ENCODE data around the gene PREX1. TPM values are rescaled to one million over a fixed set of nuclear protein-coding genes. Genes with fewer than 3 reads are reported as not detected.

The PREX1 gene
- total RNA-seq, 2 donors from 2014 or later, result 96.1 to 111 TPM

GRCh38 chr20:48703107-48703506 is 124.7 kb downstream of the PREX1 start:
- no peaks in the 10 kb centered on the region for H3K9me3 Mint-ChIP-seq
- peaks cover 45% of the 10 kb centered on the region for H3K4me1 Mint-ChIP-seq
- peaks cover 99% of the 10 kb centered on the region for H3K36me3 Mint-ChIP-seq (ENCODE audit: low read depth)
- ATAC-seq (replicated peaks), result no peak
- no peak overlapping the region for H3K4me3 Mint-ChIP-seq
- no peaks in the 10 kb centered on the region for H3K27me3 Mint-ChIP-seq
- no peak overlapping the region for H3K27ac Mint-ChIP-seq

GRCh38 chr20:48702455-48702913 is 125.3 kb downstream of the PREX1 start:
- no peak overlapping the region for H3K27ac Mint-ChIP-seq
- H3K4me3 Mint-ChIP-seq, result no peak overlapping the region
- H3K27me3 Mint-ChIP-seq, result no peaks in the 10 kb centered on the region
- peaks cover 99% of the 10 kb centered on the region for H3K36me3 Mint-ChIP-seq (ENCODE audit: low read depth)
- H3K9me3 Mint-ChIP-seq, result no peaks in the 10 kb centered on the region
- no peak for ATAC-seq (replicated peaks)
- H3K4me1 Mint-ChIP-seq, result peaks cover 43% of the 10 kb centered on the region

GRCh38 chr20:48701702-48702101 is 126.1 kb downstream of the PREX1 start:
- H3K4me3 Mint-ChIP-seq, result no peak overlapping the region
- no peaks in the 10 kb centered on the region for H3K9me3 Mint-ChIP-seq
- H3K27ac Mint-ChIP-seq, result peak overlapping the region; percentile 81
- no peaks in the 10 kb centered on the region for H3K27me3 Mint-ChIP-seq
- H3K36me3 Mint-ChIP-seq (ENCODE audit: low read depth), result peaks cover 99% of the 10 kb centered on the region
- H3K4me1 Mint-ChIP-seq, result peaks cover 36% of the 10 kb centered on the region
- ATAC-seq (replicated peaks), result no peak

- H3K9me3 Mint-ChIP-seq, result no peaks in the 10 kb centered on the region
- no peak overlapping the region for H3K4me3 Mint-ChIP-seq
- peak; percentile 39 for ATAC-seq (replicated peaks)
- peaks cover 28% of the 10 kb centered on the region for H3K4me1 Mint-ChIP-seq
- H3K27ac Mint-ChIP-seq, result peak overlapping the region; percentile 66
- H3K27me3 Mint-ChIP-seq, result no peaks in the 10 kb centered on the region
- H3K36me3 Mint-ChIP-seq (ENCODE audit: low read depth), result peaks cover 97% of the 10 kb centered on the region
These were observed 129.1 kb downstream of the PREX1 start for GRCh38 chr20:48698507-48699267.

GRCh38 chr20:48697845-48698491 is 129.8 kb downstream of the PREX1 start:
- H3K4me1 Mint-ChIP-seq, result peaks cover 28% of the 10 kb centered on the region
- peaks cover 95% of the 10 kb centered on the region for H3K36me3 Mint-ChIP-seq (ENCODE audit: low read depth)
- H3K27ac Mint-ChIP-seq, result peak overlapping the region; percentile 66
- H3K9me3 Mint-ChIP-seq, result no peaks in the 10 kb centered on the region
- H3K27me3 Mint-ChIP-seq, result no peaks in the 10 kb centered on the region
- no peak overlapping the region for H3K4me3 Mint-ChIP-seq
- ATAC-seq (replicated peaks), result peak; percentile 85

- H3K9me3 Mint-ChIP-seq, result no peaks in the 10 kb centered on the region
- peaks cover 27% of the 10 kb centered on the region for H3K4me1 Mint-ChIP-seq
- peaks cover 93% of the 10 kb centered on the region for H3K36me3 Mint-ChIP-seq (ENCODE audit: low read depth)
- H3K4me3 Mint-ChIP-seq, result no peak overlapping the region
- no peaks in the 10 kb centered on the region for H3K27me3 Mint-ChIP-seq
- ATAC-seq (replicated peaks), result no peak
- peak overlapping the region; percentile 64 for H3K27ac Mint-ChIP-seq
These were observed 131.1 kb downstream of the PREX1 start for GRCh38 chr20:48696671-48697070.

GRCh38 chr20:48695738-48696137 is 132.1 kb downstream of the PREX1 start:
- peaks cover 23% of the 10 kb centered on the region for H3K4me1 Mint-ChIP-seq
- H3K36me3 Mint-ChIP-seq (ENCODE audit: low read depth), result peaks cover 93% of the 10 kb centered on the region
- no peak for ATAC-seq (replicated peaks)
- H3K4me3 Mint-ChIP-seq, result no peak overlapping the region
- peak overlapping the region; percentile 64 for H3K27ac Mint-ChIP-seq
- H3K9me3 Mint-ChIP-seq, result no peaks in the 10 kb centered on the region
- H3K27me3 Mint-ChIP-seq, result no peaks in the 10 kb centered on the region

GRCh38 chr20:48695255-48695654 is 132.5 kb downstream of the PREX1 start:
- Mint-ChIP-seq H3K27me3 (no peaks in the 10 kb centered on the region), H3K36me3 (ENCODE audit: low read depth) (peaks cover 90% of the 10 kb centered on the region), H3K9me3 (no peaks in the 10 kb centered on the region), H3K27ac (peak overlapping the region; percentile 64), H3K4me1 (peaks cover 20% of the 10 kb centered on the region), H3K4me3 (no peak overlapping the region)
- ATAC-seq (replicated peaks), result no peak

- Mint-ChIP-seq H3K27ac (peak overlapping the region; percentile 64), H3K9me3 (no peaks in the 10 kb centered on the region), H3K36me3 (ENCODE audit: low read depth) (peaks cover 90% of the 10 kb centered on the region), H3K27me3 (no peaks in the 10 kb centered on the region), H3K4me1 (peaks cover 19% of the 10 kb centered on the region), H3K4me3 (no peak overlapping the region)
- ATAC-seq (replicated peaks), result no peak
These were observed 133.4 kb downstream of the PREX1 start for GRCh38 chr20:48694381-48694865.

- Mint-ChIP-seq H3K27ac (no peak overlapping the region), H3K27me3 (no peaks in the 10 kb centered on the region), H3K36me3 (ENCODE audit: low read depth) (peaks cover 89% of the 10 kb centered on the region), H3K4me3 (no peak overlapping the region), H3K4me1 (peaks cover 7% of the 10 kb centered on the region), H3K9me3 (no peaks in the 10 kb centered on the region)
- ATAC-seq (replicated peaks), result no peak
These were observed 136.3 kb downstream of the PREX1 start for GRCh38 chr20:48691523-48691922.

- H3K4me1 Mint-ChIP-seq, result peaks cover 7% of the 10 kb centered on the region
- H3K4me3 Mint-ChIP-seq, result no peak overlapping the region
- no peaks in the 10 kb centered on the region for H3K9me3 Mint-ChIP-seq
- H3K27me3 Mint-ChIP-seq, result no peaks in the 10 kb centered on the region
- peaks cover 83% of the 10 kb centered on the region for H3K36me3 Mint-ChIP-seq (ENCODE audit: low read depth)
- ATAC-seq (replicated peaks), result no peak
- H3K27ac Mint-ChIP-seq, result peak overlapping the region; percentile 50
These were observed 136.9 kb downstream of the PREX1 start for GRCh38 chr20:48690888-48691287.

- H3K27ac Mint-ChIP-seq, result peak overlapping the region; percentile 84
- no peaks in the 10 kb centered on the region for H3K9me3 Mint-ChIP-seq
- ATAC-seq (replicated peaks), result no peak
- H3K4me1 Mint-ChIP-seq, result peaks cover 7% of the 10 kb centered on the region
- peaks cover 74% of the 10 kb centered on the region for H3K36me3 Mint-ChIP-seq (ENCODE audit: low read depth)
- no peaks in the 10 kb centered on the region for H3K27me3 Mint-ChIP-seq
- no peak overlapping the region for H3K4me3 Mint-ChIP-seq
These were observed 137.8 kb downstream of the PREX1 start for GRCh38 chr20:48689874-48690571.

GRCh38 chr20:48689388-48689787 is 138.4 kb downstream of the PREX1 start:
- Mint-ChIP-seq H3K4me3 (no peak overlapping the region), H3K36me3 (ENCODE audit: low read depth) (peaks cover 68% of the 10 kb centered on the region), H3K9me3 (no peaks in the 10 kb centered on the region), H3K4me1 (peaks cover 7% of the 10 kb centered on the region), H3K27me3 (no peaks in the 10 kb centered on the region), H3K27ac (peak overlapping the region; percentile 84)
- ATAC-seq (replicated peaks), result no peak

- H3K4me1 Mint-ChIP-seq, result peaks cover 7% of the 10 kb centered on the region
These were observed 139.2 kb downstream of the PREX1 start for GRCh38 chr20:48688579-48688978.

More at GRCh38 chr20:48688579-48688978, 139.2 kb downstream of the PREX1 start:
- Mint-ChIP-seq H3K36me3 (ENCODE audit: low read depth) (peaks cover 63% of the 10 kb centered on the region), H3K9me3 (no peaks in the 10 kb centered on the region), H3K27ac (peak overlapping the region; percentile 84), H3K4me3 (no peak overlapping the region), H3K27me3 (no peaks in the 10 kb centered on the region)
- ATAC-seq (replicated peaks), result no peak
